GM19328 (cell line): ENCODE results near the gene HES6.

ENCODE experiments used
- ATAC-seq: cut with Tn5 transposase; IDR thresholded peaks from one replicate; pipeline ENCODE4 v1.9.1; 2021; ENCODE audit warnings: mild to moderate bottlenecking, moderate library complexity; ENCODE audit not compliant: unreplicated experiment

HES6 gene

DNA sequence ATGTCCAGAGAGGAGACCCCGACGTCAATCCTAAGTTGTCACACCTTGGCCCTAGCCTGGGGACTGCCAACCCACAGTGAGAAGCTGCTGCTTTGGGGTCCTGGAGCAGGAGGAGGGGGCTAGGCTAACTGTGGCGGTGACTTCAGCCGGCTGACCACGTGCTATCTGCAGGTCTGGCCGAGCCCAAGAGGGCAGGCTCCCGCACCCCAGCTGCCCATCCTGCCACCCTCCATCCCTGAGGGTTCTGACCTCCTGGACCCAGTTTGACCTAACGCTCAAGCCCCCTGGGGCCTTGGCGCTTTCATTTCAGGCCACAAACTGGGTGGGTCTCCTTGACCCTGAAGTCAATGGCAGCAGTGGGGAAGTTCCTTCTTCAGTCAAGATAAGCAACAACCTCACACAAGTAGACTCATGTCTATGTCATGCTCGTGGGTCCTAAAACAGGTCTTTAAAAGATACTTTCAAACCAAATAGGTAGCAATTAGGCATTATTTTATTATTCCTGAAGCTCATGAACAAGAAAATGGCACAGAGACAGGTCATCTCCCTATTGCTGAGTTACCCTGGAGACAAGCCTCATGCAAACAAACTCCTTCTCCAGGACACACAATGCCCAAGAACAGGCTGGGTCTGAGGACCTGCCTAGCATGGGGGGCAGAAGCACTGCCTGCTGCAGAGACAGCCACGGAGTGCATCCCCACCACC lies 2.3 kb downstream of the HES6 start:
- ATAC-seq = no peak

DNA sequence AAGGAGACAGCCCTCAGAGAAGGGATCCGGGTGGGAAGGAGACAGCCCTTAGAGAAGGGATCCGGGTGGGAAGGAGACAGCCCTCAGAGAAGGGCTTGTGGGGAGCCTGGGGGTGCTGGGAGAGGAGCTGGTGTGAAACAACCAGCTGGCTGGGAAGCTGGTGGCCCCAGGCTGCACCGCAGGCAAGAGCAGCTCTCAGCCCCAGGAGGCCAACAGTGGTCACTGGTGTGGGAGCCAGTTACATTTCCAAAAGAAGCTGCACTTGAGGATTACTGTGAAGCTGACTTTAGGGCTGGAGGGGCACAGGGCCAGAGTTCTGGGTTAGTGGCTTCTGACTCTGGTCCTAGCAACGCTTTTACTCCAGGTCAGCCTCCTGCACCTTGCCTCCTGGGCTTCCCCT lies 3.3 kb downstream of the HES6 start:
- ATAC-seq = no peak

DNA sequence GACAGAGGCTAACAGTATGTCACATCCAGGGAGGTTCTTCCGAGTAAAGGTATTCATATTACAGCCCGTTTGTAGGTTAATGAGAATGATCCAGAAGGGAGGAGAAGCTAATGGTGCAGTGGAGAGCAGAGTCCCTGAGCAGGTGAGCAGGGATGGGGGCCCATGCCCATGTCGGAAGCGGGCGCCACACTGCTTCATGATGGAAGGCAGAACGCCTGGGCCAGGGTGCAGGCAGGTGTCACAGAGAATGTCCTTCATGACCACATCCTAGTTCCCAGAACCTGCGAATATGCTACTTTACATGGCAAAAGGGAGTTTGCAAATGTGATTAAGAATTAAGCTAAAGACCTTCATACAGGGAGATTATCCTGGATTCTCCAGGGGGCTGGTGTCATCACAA lies 4.0 kb downstream of the HES6 start:
- no peak for ATAC-seq

DNA sequence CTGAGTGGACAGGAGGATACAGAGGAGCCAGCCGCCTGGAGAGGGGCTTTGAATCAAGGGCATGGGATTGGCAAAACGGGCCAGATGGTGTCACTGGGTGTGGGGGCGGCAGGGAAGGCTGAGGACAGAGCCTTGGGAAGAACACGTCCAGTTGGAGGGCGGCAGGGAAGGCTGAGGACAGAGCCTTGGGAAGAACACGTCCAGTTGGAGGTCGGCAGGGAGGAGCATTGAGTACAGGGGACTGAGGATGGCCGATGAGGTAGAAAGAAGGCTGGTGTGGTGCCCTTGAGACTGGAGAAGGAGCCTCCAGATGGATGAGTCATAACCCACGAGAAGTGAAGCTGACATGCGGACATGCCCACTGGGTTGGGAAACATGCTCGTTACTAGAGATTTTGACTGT lies 4.5 kb downstream of the HES6 start:
- no peak for ATAC-seq

DNA sequence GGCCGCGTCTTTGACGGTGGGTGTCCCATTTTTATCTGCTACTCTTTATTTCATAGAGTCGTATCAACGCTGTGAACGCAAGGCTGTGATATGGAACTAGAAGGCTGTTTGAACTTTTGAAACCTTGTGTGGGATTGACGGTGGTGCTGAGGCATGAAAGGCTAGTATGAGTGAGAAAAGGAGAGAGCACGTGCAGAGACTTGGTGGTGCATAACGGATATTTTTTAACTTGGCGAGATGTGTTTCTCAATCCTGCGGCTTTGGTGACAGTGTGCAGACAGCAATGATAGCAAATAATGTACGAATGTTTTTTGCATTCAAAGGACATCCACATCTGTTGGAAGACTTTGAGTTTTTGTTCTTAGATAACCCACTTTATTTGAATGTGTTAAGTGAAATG lies 6.2 kb downstream of the HES6 start:
- no peak for ATAC-seq

DNA sequence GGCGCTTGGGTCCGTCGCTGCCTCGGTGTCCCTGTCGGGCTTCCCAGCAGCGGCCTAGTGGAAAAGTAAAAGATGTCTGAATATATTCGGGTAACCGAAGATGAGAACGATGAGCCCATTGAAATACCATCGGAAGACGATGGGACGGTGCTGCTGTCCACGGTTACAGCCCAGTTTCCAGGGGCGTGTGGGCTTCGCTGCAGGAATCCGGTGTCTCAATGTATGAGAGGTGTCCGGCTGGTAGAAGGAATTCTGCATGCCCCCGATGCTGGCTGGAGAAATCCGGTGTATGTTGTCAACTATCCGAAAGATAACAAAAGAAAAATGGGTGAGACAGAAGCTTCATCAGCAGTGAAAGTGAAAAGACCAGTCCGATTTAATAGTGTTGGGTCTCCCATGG lies 8.0 kb downstream of the HES6 start:
- ATAC-seq = no peak

DNA sequence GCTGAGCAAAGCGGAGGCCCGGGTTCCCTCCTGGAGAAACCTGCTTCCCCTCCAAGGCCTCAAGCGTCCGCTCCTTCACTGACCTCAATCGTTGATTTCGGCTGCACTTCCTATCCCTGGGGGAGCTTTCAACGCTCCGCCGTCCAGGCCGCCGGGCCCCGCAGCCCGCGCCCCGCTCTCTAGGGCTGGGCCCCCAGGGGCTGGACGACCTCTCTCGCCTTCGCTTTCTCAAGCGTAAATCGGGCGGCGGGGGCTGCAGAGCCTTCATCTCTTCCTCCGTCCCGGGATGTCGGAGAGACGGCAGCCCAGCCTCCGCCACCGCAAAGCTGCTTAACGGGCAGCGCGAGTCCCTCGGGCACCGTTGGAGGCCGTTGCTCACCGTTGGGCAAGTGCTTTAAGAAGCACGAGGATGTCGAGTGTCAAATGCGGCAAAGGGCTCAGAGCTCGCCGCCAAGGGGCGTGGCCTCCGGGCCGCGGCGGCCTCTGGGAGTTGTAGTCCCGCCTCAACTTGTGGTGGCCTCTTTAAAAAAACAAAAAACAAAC lies 8.5 kb downstream of the HES6 start:
- ATAC-seq = peak; percentile 68

DNA sequence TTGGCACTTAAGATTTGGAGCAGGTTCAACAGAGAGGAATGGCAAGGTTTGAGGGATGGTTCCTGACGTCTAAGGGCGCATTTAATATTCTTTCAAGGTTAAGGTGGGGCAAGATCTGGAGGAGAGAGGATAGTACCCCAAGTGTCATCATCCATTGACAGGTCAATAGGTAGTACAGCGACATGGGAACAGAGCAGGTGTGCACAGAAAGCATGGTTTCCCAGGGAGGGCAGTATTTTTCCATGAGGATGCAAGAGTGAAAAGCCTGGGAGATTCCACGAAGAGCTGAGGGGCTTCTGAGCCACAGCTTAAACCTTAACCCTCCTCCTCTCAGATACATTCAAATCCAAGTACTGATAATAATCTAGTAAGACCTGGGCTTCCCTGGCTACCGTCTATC lies 9.1 kb downstream of the HES6 start:
- ATAC-seq = no peak

DNA sequence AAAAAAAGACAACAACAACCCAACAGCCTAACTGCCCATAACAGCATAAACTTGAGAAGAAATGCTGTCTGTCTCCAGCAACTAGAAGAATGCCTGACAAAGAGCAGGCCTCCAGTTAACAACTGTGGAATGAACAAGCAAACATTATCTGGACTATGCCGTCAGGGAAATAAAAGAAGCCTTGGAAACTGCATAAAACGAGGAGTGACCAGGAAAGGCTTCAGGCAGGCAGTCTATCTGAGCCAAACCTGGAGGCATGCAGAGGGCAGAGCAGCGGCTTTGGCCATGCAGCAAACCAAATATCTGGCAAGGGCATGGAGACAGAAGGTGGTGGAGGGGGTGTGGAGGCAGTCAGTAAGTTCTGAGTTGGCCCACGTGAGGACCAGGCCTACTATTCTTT lies 11.1 kb downstream of the HES6 start:
- no peak for ATAC-seq

DNA sequence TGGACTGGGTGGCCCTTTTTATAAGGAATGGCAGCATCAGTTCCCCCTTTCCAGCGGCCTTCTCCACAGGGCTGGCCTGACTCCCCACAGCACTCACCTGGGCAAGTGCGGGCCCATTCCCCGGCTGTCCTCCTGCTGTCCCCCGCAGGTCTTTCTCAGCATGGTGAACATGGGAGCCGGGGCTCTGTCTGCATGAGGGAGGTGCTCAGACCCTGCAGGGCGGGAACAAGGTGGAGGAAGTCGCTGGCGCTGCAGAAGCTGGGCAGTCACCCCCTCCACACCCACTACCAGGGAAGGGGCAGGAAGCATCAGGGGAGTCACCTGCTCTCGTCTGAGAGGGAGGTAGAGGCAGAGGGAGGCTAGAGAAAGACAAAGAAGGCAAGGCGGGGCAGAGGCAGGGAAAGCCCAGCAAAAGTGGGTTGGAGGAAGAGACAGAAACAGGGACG lies 12.2 kb downstream of the HES6 start:
- ATAC-seq = no peak

DNA sequence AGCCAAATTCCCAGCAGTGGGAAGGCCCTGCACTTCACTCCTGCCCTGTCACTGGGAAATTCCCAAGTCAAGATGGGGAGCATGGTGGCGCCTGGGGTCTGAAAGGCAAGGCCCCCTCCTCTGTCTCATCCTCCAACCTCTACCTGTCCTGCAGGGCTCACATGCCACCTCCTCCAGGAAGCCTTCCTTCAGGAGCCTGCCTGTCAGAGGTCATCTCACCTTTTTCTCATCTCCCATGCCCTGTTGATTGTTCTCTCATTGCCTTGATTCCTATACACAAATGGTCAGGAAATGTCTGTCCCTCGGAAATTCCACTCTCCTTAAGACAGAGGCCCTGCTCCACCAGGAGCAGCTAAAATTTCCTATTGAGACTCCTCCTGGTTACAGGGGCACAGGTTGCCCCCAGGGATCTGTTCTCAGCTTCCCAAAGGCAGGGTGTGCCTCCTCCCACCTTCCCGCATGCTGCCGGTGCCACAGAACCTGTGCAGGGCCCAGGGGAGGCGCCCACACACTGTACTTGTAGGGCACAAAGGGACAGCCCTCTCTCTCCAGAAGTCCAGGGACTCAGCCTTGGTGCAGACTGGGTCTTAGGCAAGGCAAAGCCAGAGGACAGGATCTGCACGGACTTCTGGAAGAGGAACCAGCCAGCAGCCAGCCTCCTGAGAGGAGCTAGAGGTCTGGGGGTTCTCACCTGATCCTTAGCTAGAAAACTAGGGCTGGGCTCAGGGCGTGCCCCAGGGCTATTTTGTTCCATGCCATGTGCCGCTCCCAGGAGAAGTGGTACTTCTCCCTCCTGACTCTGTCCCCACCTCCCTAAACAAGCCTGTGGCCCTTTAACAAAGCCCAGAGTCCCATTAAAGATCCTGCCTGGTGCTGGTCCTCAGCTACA lies 12.9 kb downstream of the HES6 start:
- ATAC-seq = no peak

DNA sequence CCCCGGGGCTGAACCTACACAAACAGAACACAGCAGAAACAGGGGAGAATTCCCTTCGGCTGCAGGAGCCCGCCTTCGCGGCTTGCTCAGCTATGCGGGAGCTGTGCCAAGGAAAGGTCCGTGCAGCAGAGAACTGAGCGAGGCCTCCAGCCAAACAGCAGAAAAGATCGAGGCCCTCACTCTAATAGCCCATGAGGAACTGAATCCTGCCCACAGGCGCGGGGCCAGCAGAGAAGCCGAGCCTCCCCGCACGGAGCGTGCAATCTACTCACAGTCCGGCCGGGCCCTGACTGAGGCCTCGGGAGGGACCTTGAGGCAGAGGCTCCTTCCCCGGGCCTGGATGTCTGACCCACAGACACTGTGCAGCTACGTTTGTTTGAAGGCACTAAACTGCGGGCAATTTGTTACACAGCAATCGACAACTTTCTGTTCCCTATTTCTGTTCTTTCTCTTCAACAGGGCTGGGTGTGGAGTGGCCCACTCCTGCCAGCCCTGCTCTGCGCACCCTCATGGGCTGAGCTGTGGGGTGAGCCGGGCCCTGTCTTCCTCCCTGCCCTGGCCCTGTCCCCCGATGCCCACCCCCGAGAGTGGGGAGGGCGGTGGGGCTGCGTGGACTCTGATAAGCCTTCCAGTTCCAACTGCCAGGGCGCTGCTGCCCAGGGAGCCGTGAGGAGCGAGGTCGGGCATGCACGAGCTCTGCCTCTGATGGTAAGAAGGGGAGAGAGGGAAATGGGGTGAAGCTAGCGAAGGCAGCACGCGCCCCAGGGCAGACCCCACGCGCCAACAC lies 13.7 kb downstream of the HES6 start:
- no peak for ATAC-seq

DNA sequence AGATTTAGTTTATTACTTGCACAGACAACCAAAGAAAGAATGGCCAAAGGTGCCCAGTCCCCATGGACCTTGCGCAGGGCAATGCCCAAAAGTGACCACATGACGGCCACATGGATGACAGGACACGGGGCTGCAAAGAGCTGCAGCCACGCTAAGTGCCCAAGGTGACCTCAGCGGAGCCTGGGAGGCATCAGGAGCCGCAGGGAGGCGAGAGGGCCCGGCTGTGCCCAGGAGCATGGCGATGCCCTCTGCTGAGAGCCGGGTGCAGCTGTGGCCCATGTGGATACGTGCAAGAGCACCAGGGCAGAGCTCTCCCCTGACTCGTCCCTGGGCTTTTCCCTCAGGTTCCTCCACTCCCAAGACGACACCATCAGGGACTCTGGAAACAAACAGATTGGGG lies 14.7 kb downstream of the HES6 start:
- ATAC-seq = no peak

DNA sequence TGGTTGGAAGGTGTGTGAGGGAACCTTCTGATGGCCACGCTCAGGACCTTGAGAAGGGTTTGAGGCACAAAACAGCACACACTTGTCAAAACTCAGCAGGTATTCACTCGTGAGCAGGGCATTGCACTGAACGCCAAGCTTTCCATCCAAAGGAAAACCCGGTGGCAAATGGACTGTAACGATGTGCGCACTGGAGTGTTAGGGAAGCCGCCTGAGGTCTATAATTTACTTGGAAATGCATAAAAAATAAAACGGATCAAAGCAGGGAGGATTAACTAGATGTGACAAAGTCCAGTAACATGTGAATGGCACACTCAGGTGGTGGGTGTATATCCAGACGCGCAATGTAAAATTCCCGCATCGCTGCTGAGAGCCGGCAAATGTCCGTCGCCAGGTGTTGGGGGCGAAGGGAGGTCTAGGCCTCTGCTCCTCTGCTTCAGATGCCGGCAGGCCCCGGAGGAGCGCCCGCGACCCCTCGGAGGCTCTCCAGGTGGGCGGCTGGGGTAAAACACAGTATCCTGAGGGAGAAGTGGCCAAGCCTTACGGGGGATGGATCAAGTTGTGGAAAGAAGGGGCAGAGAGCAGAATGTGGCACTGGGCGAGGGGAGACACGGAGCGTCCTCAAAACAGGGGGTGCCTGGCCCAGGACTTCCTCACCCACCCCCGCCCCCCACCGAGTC lies 15.3 kb downstream of the HES6 start:
- ATAC-seq = no peak

DNA sequence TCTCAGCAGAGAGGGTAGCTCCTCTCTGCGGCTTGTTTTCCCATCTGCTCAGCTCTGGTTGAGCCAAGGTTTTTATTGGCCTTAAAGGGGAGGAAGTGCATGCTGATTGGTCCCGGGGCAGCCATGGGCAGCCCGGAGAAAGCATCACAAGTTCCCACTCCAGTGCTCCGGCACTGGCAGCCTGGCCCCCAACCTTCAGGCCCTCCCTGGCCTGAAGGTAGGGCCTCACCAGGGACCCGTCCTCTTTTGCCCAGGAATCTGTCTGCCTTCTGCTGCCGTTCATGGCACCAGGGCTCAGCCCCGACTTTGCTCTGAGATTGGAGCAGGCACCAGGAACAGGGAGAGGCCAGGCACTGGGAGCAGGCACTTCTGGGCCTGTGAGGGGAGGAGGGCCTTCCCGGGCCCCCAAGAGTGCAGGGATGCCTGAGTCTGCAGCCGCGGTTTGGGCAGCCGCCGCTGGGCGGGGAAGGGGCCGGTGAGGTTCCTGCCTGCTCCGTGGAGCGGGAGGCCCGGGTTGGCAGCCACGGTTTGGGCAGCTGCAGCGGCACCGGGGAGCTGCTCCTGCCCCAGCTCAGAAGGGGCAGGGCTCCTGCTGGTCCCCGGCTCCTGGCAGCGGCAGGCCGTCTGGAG lies 18.8 kb downstream of the HES6 start:
- ATAC-seq = no peak

DNA sequence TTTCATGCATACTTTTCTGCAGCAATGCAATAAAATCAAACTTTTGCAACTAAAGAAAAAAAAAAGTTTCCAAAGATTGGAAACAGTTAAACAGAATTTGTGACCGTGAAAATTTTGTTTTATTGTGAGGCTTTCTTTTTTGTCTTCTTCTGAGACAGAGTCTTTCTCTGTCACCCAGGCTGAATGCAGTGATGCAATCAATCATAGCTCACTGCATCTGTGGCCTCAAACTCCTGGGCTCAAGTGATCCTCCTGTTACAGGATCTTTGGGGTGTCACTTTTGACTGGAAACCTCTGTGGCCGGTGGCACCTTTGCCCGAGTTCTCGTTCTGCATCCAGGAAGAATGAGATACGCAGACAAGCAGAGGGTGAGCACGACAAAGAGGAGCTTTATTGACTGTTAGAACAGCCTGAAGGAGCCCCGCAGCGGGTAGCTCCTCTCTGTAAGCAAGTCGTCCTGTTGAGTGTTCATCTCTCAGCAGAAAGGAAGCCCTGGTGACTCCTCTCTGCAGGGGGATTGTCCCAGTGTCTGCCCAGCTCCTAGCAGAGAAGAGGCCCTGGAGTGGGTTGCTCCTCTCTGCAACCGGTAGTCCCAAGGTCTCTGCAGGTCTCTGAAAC lies 19.5 kb downstream of the HES6 start:
- ATAC-seq = no peak

DNA sequence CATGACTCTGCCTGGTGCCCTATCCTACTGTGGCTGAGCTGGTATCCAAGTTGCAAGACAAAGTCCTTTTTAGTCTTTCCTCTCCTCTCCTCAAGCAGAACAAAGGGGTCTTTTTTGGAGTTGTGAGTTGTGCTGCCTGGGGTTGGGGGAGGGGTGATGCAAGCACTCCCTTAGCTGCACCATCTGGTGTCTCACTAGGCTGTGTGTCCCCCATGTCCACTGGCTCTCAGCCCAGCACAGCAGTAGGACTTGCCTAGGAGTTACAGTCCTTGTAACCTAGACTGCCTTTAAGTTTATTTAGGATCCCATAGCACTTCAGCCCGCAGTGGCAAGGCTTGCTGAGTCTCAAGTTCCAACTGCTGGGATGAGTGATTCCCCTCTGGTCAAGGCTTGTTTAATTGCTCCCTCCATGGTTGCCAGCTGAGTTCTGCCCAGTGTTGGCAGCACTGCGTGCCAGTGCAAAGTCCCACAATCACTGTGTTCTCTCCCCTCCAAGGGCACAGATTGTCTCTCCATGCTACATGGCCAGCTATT lies 23.1 kb downstream of the HES6 start:
- no peak for ATAC-seq

DNA sequence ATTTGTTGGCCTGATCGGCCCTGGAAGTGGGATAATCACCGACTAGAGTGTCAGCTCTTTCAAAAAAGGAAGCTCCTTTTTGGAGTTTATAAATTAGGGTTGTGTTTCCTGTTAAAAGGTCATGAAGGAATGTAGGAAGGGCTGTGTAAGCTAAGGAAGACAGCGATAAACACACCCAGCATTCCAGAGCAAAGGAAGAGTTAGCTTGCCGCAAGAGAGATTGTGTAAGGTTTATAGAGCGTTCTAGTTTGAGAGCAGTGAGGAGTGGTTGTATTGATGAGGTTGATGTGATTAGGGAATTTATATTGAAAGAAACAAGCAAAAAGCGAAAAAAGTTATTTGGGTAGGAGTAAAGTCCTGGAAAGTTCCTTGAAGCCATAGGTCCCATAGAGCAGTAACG lies 32.8 kb downstream of the HES6 start:
- no peak for ATAC-seq

DNA sequence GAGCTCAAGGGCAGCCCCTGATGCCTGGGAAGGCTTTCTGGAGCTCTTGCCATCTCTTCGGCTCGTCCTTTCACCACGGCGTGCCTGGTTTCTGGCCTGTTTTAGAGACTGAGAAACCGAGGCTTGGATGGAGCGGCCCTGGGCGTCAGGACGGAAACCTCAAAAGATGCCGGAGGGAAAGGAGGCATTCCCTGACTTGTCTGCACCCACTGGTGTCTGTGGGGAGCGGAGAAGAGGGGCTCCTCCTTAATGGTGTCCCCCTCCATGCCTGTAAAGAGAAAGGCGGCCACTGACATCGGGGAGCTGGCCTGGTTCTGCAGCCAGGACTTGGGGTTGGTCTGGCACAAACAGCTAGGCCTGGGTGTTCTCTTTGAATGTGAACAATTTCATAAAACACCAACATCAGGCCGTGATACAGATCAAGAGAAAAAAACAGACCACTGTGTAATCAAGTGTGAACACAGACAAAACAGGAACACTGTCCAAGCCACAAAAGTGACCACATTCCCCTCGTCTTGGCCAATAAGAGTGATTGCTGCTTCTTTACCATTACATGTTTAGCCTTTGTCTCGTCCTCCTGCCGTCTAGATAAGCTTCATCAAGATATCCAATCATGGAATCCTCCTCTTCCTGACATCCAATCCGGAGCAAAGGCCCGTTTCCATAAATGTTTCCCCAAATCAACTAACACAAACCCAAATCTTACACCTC lies 35.7 kb downstream of the HES6 start:
- peak; percentile 8 for ATAC-seq
